ENCODE results near the gene HLA-DMB. TPM values are rescaled to one million over a fixed set of nuclear protein-coding genes. Genes with fewer than 3 reads are reported as not detected.

The HLA-DMB gene
- total RNA-seq, 1 donor from 2014 or later, result 1.1 TPM

DNA sequence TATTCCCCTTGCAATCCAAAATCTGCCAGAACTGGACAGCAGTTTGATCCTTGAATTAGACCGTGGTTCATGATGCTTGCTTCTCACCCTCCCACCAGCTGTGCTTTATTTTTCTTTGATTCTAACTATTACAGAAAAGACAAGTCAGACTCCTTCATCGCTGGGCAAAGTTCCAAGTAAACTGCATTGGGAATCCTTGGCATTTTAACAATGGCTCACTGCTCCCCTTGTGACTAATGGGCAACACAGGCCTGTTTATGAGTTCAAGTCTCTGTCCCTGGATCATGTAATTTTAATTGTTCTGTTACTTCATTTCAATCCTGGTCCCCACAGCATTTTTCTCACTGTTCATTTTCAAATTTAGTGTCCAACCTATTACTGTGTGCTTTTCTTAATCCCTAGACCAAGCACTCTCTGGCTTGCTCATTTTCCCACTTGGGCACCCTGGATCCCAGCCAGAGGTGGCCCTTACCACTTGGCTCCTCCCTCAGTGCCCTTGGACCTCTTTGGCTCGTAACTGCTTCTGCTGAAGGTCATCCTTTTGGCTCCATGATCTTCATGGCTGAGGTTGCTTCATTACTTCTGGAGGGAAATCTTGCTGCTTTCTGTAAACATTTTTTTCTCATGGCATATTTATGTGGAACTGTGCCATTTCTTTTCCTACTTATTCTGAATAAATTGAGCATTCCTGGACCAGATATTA lies 54.0 kb downstream of the HLA-DMB start:
- DNase-seq (ENCODE audit: low spot score, unreplicated experiment), result no peak
- TF ChIP-seq, protein P1, sequence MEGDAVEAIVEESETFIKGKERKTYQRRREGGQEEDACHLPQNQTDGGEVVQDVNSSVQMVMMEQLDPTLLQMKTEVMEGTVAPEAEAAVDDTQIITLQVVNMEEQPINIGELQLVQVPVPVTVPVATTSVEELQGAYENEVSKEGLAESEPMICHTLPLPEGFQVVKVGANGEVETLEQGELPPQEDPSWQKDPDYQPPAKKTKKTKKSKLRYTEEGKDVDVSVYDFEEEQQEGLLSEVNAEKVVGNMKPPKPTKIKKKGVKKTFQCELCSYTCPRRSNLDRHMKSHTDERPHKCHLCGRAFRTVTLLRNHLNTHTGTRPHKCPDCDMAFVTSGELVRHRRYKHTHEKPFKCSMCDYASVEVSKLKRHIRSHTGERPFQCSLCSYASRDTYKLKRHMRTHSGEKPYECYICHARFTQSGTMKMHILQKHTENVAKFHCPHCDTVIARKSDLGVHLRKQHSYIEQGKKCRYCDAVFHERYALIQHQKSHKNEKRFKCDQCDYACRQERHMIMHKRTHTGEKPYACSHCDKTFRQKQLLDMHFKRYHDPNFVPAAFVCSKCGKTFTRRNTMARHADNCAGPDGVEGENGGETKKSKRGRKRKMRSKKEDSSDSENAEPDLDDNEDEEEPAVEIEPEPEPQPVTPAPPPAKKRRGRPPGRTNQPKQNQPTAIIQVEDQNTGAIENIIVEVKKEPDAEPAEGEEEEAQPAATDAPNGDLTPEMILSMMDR (IDR thresholded peaks at IDR 0.05; ENCODE audit: unreplicated experiment), result no peak
- no peaks in the 10 kb centered on the region for H3K36me3 Mint-ChIP-seq (ENCODE audit: insufficient read depth)
- no peaks in the 10 kb centered on the region for H3K4me1 Mint-ChIP-seq (ENCODE audit: low read depth)
- H3K9me3 Mint-ChIP-seq (ENCODE audit: low read depth), result no peaks in the 10 kb centered on the region
- peaks cover 61% of the 10 kb centered on the region for H3K27me3 Mint-ChIP-seq
- no peak overlapping the region for H3K27ac Mint-ChIP-seq
- no peak overlapping the region for H3K4me3 Mint-ChIP-seq (ENCODE audit: low read depth)

DNA sequence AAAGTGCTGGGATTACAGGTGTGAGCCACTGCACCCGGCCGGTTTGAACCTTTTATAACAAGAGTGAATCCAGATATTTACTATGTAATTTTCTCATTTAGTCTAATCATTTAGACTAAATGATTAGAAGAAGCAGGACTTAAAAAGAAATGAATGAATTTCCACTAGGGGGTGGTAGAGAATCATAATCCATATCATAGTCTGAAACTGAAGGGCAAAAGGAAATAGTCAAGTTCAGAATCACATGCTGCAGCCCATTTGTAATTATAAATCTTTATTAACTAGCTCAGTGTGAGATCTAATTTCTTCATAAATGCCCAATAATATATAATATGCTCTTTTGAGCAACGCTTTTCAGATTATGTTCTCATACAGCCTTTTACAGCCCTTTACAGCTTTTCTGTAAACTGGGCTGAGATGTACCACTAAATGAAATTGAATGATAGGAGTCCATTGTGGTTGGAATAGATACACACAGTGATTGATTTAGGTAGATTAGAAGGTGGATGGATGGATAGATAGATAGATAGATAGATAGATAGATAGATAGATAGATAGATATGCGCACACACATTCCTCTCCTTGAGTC lies 55.0 kb downstream of the HLA-DMB start:
- Mint-ChIP-seq H3K36me3 (ENCODE audit: insufficient read depth) (no peaks in the 10 kb centered on the region), H3K9me3 (ENCODE audit: low read depth) (no peaks in the 10 kb centered on the region), H3K27ac (no peak overlapping the region), H3K27me3 (peaks cover 63% of the 10 kb centered on the region), H3K4me1 (ENCODE audit: low read depth) (no peaks in the 10 kb centered on the region), H3K4me3 (ENCODE audit: low read depth) (no peak overlapping the region)
- DNase-seq (ENCODE audit: low spot score, unreplicated experiment), result no peak
- TF ChIP-seq, protein P1 (IDR thresholded peaks at IDR 0.05; ENCODE audit: unreplicated experiment), result peak; percentile 72

Other genes starting within 250 kb of the HLA-DMB start
- gene HLA-DQA2, start 199.6 kb downstream of the HLA-DMB start, total RNA-seq, result 0.44 and 0.79 TPM in 2 replicates
- gene HLA-DQB2, start 177.5 kb downstream of the HLA-DMB start, total RNA-seq, result not detected in 2 replicates
- not detected in 2 replicates for gene HLA-DOB, start 124.0 kb downstream of the HLA-DMB start, total RNA-seq
- gene TAP2, start 102.3 kb downstream of the HLA-DMB start, total RNA-seq, result 2.0 and 5.1 TPM in 2 replicates
- 0.29 TPM in 1 of 2 replicates, not detected in the other for gene PSMB8, start 97.0 kb downstream of the HLA-DMB start, total RNA-seq
- gene TAP1, start 87.3 kb downstream of the HLA-DMB start, total RNA-seq, result 0.50 and 1.1 TPM in 2 replicates
- not detected in 2 replicates for gene PSMB9, start 86.8 kb downstream of the HLA-DMB start, total RNA-seq
- gene HLA-DMA, start 12.1 kb upstream of the HLA-DMB start, total RNA-seq, result 3.3 and 3.4 TPM in 2 replicates
- gene BRD2, start 27.6 kb upstream of the HLA-DMB start, total RNA-seq, result 229 and 238 TPM in 2 replicates
- 4.1 and 5.6 TPM in 2 replicates for gene HLA-DOA, start 68.6 kb upstream of the HLA-DMB start, total RNA-seq
- 0.89 and 1.8 TPM in 2 replicates for gene HLA-DPA1, start 132.6 kb upstream of the HLA-DMB start, total RNA-seq
- gene HLA-DPB1, start 135.0 kb upstream of the HLA-DMB start, total RNA-seq, result 13.5 and 17.9 TPM in 2 replicates